DOHH2 (cell line): ENCODE measurements around the gene MATK.

Experiments used
- H3F3A ChIP-seq: fragments of 200-600 bp; sonication (generic), shearing (Covaris generic); 2 replicates; pipeline ENCODE4 v1.6.0; 2016; ENCODE audit warnings: antibody characterized with exemption, mild to moderate bottlenecking; ENCODE audit not compliant: control insufficient read depth, insufficient read depth
- H3K27ac ChIP-seq: fragments of 200-600 bp; sonication (generic); 2 replicates; pipeline ENCODE4 v1.5.1; 2014; ENCODE audit warnings: low read depth, mild to moderate bottlenecking, low read length, moderate library complexity
- H3K27me3 ChIP-seq: fragments of 200-600 bp; sonication (generic); 2 replicates; pipeline ENCODE4 v1.6.1; 2014; ENCODE audit warnings: mild to moderate bottlenecking, low read length, mixed read lengths; ENCODE audit not compliant: control insufficient read depth
- H3K36me3 ChIP-seq: fragments of 200-600 bp; sonication (generic); 2 replicates; pipeline ENCODE4 v1.6.1; 2014; ENCODE audit warnings: mild to moderate bottlenecking, low read length, moderate library complexity, mixed read lengths; ENCODE audit not compliant: control insufficient read depth
- H3K4me1 ChIP-seq: fragments of 200-600 bp; sonication (generic); 2 replicates; pipeline ENCODE4 v1.6.1; 2014; ENCODE audit warnings: mild to moderate bottlenecking, low read length, mixed read lengths; ENCODE audit not compliant: control insufficient read depth
- H3K4me2 ChIP-seq: fragments of 200-600 bp; sonication (generic); 2 replicates; pipeline ENCODE4 v1.6.0; 2014; ENCODE audit warnings: mild to moderate bottlenecking, low read length, moderate library complexity
- H3K4me3 ChIP-seq: fragments of 200-600 bp; sonication (generic); 2 replicates; pipeline ENCODE4 v1.5.1; 2014; ENCODE audit warnings: mild to moderate bottlenecking, low read length, mixed read lengths
- H3K79me2 ChIP-seq: fragments of 200-600 bp; sonication (generic); 2 replicates; pipeline ENCODE4 v1.6.1; 2014; ENCODE audit warnings: mild to moderate bottlenecking, low read length, mixed read lengths; ENCODE audit not compliant: control insufficient read depth
- H3K9me2 ChIP-seq: fragments of 200-600 bp; sonication (generic); replicated peaks from 2 replicates; pipeline ENCODE4 v1.6.1; 2014; ENCODE audit warnings: mild to moderate bottlenecking, low read length, mixed read lengths; ENCODE audit not compliant: control insufficient read depth
- H3K9me3 ChIP-seq: fragments of 200-600 bp; sonication (generic); 2 replicates; pipeline ENCODE4 v1.6.1; 2014; ENCODE audit warnings: antibody characterized with exemption, low read length, mixed read lengths; ENCODE audit not compliant: control insufficient read depth, insufficient read depth
- H4K20me1 ChIP-seq: fragments of 200-600 bp; sonication (generic); 2 replicates; pipeline ENCODE4 v1.6.0; 2014; ENCODE audit warnings: low read depth, mild to moderate bottlenecking, antibody characterized with exemption, low read length, moderate library complexity; ENCODE audit not compliant: control insufficient read depth, insufficient read depth
- EZH2phosphoT487 ChIP-seq: fragments of 200-600 bp; sonication (generic); IDR thresholded peaks from 2 replicates; pipeline ENCODE4 v1.6.1; 2017; ENCODE audit warnings: borderline replicate concordance, mild to moderate bottlenecking, antibody characterized with exemption, low read length, moderate library complexity, mixed read lengths
- TF ChIP-seq, protein P1 (sequence below): fragments of 200-600 bp; sonication (generic); IDR thresholded peaks from one replicate; pipeline ENCODE4 v1.5.1; 2014; ENCODE audit warnings: antibody characterized with exemption, mild to moderate bottlenecking, low read depth, low read length; ENCODE audit not compliant: poor library complexity, severe bottlenecking

Gene MATK

DNA sequence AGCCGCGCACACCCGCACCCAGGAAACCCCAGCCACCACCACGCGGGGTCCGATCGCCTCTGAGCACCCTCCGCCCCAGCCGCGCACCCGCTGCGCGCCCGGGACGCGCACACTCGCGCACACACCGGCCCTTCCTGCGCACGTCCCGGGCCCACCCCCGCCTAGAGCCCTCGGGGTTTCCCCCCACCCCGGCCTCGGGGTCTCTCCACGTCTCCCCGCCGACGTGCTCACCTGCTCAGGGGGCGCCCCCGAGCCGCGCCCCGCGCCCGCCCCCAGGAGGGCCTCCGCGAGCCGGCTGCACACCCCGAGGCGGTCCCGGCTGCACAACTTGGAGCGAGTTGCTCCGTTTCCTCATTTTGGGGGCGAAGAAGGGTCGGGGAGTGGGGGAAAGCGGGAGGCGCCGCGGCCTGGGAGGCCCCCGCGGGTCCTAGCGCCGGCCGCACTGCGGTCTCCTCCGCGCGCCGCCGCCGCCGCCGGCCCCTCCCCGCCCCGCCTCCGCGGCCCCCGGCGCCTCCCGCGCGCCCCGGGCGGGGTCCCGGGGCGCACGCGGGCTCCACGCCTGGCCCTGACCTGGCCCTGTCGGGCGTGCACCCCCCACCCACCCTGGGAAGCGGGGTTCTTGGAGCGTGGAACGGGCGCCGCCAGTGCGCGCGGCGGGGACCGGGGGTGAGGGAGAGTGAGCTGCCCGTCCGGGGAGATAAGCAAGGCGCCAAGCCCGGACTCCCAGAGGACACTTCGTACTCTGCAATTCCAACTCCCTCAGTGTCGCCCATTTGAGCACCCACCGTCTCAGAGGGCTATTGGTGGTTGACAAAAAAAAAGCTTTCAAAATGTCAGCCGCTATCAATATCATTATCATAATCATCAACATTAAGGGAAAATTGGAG is at the start of gene MATK:
MATK (minus strand) TSS at position 444 of the 887 bp plus-strand sequence. CDS start 1,246 bp downstream, outside the sequence.
- Histone ChIP-seq H3K4me1 (no peaks in the 10 kb centered on the region), H3K4me2 (no peak within 1 kb of the TSS), H3F3A (no peaks in the 10 kb centered on the region), H3K27me3 (peaks cover 10% of the 10 kb centered on the region; the same call in 1 of the 2 replicates), H3K36me3 (no peaks in the 10 kb centered on the region), H4K20me1 (no peaks in the 10 kb centered on the region), H3K9me2 (no peaks in the 10 kb centered on the region), H3K4me3 (no peak within 1 kb of the TSS), H3K9me3 (peaks cover 15% of the 10 kb centered on the region; the same call in 1 of the 2 replicates), H3K79me2 (no peaks in the 10 kb centered on the region), H3K27ac (no peak within 1 kb of the TSS)
- TF ChIP-seq EZH2phosphoT487, result no peak
- TF ChIP-seq, protein P1, sequence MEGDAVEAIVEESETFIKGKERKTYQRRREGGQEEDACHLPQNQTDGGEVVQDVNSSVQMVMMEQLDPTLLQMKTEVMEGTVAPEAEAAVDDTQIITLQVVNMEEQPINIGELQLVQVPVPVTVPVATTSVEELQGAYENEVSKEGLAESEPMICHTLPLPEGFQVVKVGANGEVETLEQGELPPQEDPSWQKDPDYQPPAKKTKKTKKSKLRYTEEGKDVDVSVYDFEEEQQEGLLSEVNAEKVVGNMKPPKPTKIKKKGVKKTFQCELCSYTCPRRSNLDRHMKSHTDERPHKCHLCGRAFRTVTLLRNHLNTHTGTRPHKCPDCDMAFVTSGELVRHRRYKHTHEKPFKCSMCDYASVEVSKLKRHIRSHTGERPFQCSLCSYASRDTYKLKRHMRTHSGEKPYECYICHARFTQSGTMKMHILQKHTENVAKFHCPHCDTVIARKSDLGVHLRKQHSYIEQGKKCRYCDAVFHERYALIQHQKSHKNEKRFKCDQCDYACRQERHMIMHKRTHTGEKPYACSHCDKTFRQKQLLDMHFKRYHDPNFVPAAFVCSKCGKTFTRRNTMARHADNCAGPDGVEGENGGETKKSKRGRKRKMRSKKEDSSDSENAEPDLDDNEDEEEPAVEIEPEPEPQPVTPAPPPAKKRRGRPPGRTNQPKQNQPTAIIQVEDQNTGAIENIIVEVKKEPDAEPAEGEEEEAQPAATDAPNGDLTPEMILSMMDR, result no peak

GRCh38 chr19:3835055-3835435 is 48.9 kb upstream of the MATK start:
- TF ChIP-seq, protein P1, result no peak
- no peak for TF ChIP-seq EZH2phosphoT487
- H3K4me3 ChIP-seq, result no peak overlapping the region
- H3K36me3 ChIP-seq, result no peaks in the 10 kb centered on the region

GRCh38 chr19:3834349-3835054 is 48.3 kb upstream of the MATK start:
- H3K9me3 ChIP-seq, result peaks cover 12% of the 10 kb centered on the region; the same call in 1 of the 2 replicates
- no peaks in the 10 kb centered on the region for H4K20me1 ChIP-seq
- no peaks in the 10 kb centered on the region for H3K27me3 ChIP-seq
- TF ChIP-seq EZH2phosphoT487, result no peak
- TF ChIP-seq, protein P1, result no peak
- no peak overlapping the region for H3K4me3 ChIP-seq
- peaks cover 4% of the 10 kb centered on the region; the same call in 1 of the 2 replicates for H3F3A ChIP-seq
- no peak overlapping the region for H3K4me2 ChIP-seq
- no peaks in the 10 kb centered on the region for H3K36me3 ChIP-seq
- no peaks in the 10 kb centered on the region for H3K9me2 ChIP-seq
- H3K27ac ChIP-seq, result no peak overlapping the region
- H3K4me1 ChIP-seq, result no peaks in the 10 kb centered on the region
- H3K79me2 ChIP-seq, result no peaks in the 10 kb centered on the region

More at GRCh38 chr19:3835055-3835435, 48.9 kb upstream of the MATK start:
- no peak overlapping the region for H3K27ac ChIP-seq
- no peaks in the 10 kb centered on the region for H4K20me1 ChIP-seq
- no peaks in the 10 kb centered on the region for H3K79me2 ChIP-seq
- no peak overlapping the region for H3K4me2 ChIP-seq
- peaks cover 4% of the 10 kb centered on the region; the same call in 1 of the 2 replicates for H3F3A ChIP-seq
- peaks cover 12% of the 10 kb centered on the region; the same call in 1 of the 2 replicates for H3K9me3 ChIP-seq
- H3K4me1 ChIP-seq, result no peaks in the 10 kb centered on the region
- no peaks in the 10 kb centered on the region for H3K9me2 ChIP-seq
- H3K27me3 ChIP-seq, result no peaks in the 10 kb centered on the region
